DOHH2 (cell line): ENCODE results near the gene SAMD4A.

Experiments used
- H3F3A ChIP-seq: fragments of 200-600 bp; sonication (generic), shearing (Covaris generic); 2 replicates; pipeline ENCODE4 v1.6.0; 2016; ENCODE audit warnings: antibody characterized with exemption, mild to moderate bottlenecking; ENCODE audit not compliant: control insufficient read depth, insufficient read depth
- H3K27ac ChIP-seq: fragments of 200-600 bp; sonication (generic); 2 replicates; pipeline ENCODE4 v1.5.1; 2014; ENCODE audit warnings: low read depth, mild to moderate bottlenecking, low read length, moderate library complexity
- H3K27me3 ChIP-seq: fragments of 200-600 bp; sonication (generic); 2 replicates; pipeline ENCODE4 v1.6.1; 2014; ENCODE audit warnings: mild to moderate bottlenecking, low read length, mixed read lengths; ENCODE audit not compliant: control insufficient read depth
- H3K36me3 ChIP-seq: fragments of 200-600 bp; sonication (generic); 2 replicates; pipeline ENCODE4 v1.6.1; 2014; ENCODE audit warnings: mild to moderate bottlenecking, low read length, moderate library complexity, mixed read lengths; ENCODE audit not compliant: control insufficient read depth
- H3K4me1 ChIP-seq: fragments of 200-600 bp; sonication (generic); 2 replicates; pipeline ENCODE4 v1.6.1; 2014; ENCODE audit warnings: mild to moderate bottlenecking, low read length, mixed read lengths; ENCODE audit not compliant: control insufficient read depth
- H3K4me2 ChIP-seq: fragments of 200-600 bp; sonication (generic); 2 replicates; pipeline ENCODE4 v1.6.0; 2014; ENCODE audit warnings: mild to moderate bottlenecking, low read length, moderate library complexity
- H3K4me3 ChIP-seq: fragments of 200-600 bp; sonication (generic); 2 replicates; pipeline ENCODE4 v1.5.1; 2014; ENCODE audit warnings: mild to moderate bottlenecking, low read length, mixed read lengths
- H3K79me2 ChIP-seq: fragments of 200-600 bp; sonication (generic); 2 replicates; pipeline ENCODE4 v1.6.1; 2014; ENCODE audit warnings: mild to moderate bottlenecking, low read length, mixed read lengths; ENCODE audit not compliant: control insufficient read depth
- H3K9me2 ChIP-seq: fragments of 200-600 bp; sonication (generic); replicated peaks from 2 replicates; pipeline ENCODE4 v1.6.1; 2014; ENCODE audit warnings: mild to moderate bottlenecking, low read length, mixed read lengths; ENCODE audit not compliant: control insufficient read depth
- H3K9me3 ChIP-seq: fragments of 200-600 bp; sonication (generic); 2 replicates; pipeline ENCODE4 v1.6.1; 2014; ENCODE audit warnings: antibody characterized with exemption, low read length, mixed read lengths; ENCODE audit not compliant: control insufficient read depth, insufficient read depth
- H4K20me1 ChIP-seq: fragments of 200-600 bp; sonication (generic); 2 replicates; pipeline ENCODE4 v1.6.0; 2014; ENCODE audit warnings: low read depth, mild to moderate bottlenecking, antibody characterized with exemption, low read length, moderate library complexity; ENCODE audit not compliant: control insufficient read depth, insufficient read depth
- EZH2phosphoT487 ChIP-seq: fragments of 200-600 bp; sonication (generic); IDR thresholded peaks from 2 replicates; pipeline ENCODE4 v1.6.1; 2017; ENCODE audit warnings: borderline replicate concordance, mild to moderate bottlenecking, antibody characterized with exemption, low read length, moderate library complexity, mixed read lengths
- TF ChIP-seq, protein P1 (sequence below): fragments of 200-600 bp; sonication (generic); IDR thresholded peaks from one replicate; pipeline ENCODE4 v1.5.1; 2014; ENCODE audit warnings: antibody characterized with exemption, mild to moderate bottlenecking, low read depth, low read length; ENCODE audit not compliant: poor library complexity, severe bottlenecking

Gene SAMD4A

DNA sequence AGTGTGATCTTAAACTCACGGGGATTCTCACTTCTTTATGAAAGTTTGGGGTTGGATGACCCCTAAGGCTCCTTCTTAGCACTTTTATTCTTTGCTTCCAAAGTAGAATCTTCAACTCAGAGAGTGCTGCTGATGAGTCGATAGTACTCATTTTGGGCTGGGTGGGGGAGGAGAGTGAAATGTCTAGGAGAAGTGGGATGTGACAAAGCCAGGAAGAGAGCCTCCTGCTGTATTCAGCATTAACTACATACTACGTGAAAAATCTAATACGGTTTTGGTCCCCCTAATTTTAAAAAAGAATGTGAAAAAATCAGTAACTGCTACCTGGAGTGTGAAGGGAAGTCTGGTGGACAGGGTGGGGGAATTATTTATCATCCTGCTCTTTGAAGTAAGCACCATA is 148.3 kb downstream of the SAMD4A start:
- H3K79me2 ChIP-seq: no peaks in the 10 kb centered on the region
- no peaks in the 10 kb centered on the region for H3K36me3 ChIP-seq
- H3K27ac ChIP-seq: no peak overlapping the region
- H3K4me2 ChIP-seq: no peak overlapping the region
- no peaks in the 10 kb centered on the region for H4K20me1 ChIP-seq
- peaks cover 10% of the 10 kb centered on the region for H3K4me1 ChIP-seq
- H3K9me2 ChIP-seq: no peaks in the 10 kb centered on the region
- H3K4me3 ChIP-seq: no peak overlapping the region
- no peak for TF ChIP-seq EZH2phosphoT487
- TF ChIP-seq, protein P1, sequence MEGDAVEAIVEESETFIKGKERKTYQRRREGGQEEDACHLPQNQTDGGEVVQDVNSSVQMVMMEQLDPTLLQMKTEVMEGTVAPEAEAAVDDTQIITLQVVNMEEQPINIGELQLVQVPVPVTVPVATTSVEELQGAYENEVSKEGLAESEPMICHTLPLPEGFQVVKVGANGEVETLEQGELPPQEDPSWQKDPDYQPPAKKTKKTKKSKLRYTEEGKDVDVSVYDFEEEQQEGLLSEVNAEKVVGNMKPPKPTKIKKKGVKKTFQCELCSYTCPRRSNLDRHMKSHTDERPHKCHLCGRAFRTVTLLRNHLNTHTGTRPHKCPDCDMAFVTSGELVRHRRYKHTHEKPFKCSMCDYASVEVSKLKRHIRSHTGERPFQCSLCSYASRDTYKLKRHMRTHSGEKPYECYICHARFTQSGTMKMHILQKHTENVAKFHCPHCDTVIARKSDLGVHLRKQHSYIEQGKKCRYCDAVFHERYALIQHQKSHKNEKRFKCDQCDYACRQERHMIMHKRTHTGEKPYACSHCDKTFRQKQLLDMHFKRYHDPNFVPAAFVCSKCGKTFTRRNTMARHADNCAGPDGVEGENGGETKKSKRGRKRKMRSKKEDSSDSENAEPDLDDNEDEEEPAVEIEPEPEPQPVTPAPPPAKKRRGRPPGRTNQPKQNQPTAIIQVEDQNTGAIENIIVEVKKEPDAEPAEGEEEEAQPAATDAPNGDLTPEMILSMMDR: no peak
- H3F3A ChIP-seq: no peaks in the 10 kb centered on the region
- H3K27me3 ChIP-seq: peaks cover 2% of the 10 kb centered on the region; the same call in 1 of the 2 replicates
- H3K9me3 ChIP-seq: no peaks in the 10 kb centered on the region

DNA sequence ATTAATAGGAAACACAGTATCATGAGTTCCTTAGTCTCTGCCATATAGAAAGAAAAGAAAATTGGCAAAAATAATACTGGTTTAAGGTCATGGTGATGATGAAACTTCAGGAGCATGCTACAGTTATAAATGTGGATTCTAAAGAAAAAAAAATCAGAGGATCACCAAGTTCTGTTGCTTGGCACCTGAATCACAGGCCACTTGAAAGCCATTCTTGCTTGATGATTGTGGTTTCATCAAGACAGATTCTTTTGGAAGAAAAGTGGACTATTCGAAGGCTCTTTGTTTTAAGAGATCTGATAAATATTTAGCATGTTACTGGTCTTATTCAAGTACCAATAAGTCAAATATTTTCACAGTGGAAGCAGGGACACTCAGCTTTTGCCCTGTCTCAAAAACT is 148.9 kb downstream of the SAMD4A start:
- Histone ChIP-seq H3K27ac (no peak overlapping the region), H3K79me2 (no peaks in the 10 kb centered on the region), H3K9me2 (no peaks in the 10 kb centered on the region), H3K4me1 (peaks cover 10% of the 10 kb centered on the region), H3K27me3 (peaks cover 2% of the 10 kb centered on the region; the same call in 1 of the 2 replicates), H3K4me2 (no peak overlapping the region), H3K36me3 (no peaks in the 10 kb centered on the region), H3K4me3 (no peak overlapping the region), H4K20me1 (no peaks in the 10 kb centered on the region), H3F3A (no peaks in the 10 kb centered on the region), H3K9me3 (no peaks in the 10 kb centered on the region)
- TF ChIP-seq, protein P1: no peak
- no peak for TF ChIP-seq EZH2phosphoT487

DNA sequence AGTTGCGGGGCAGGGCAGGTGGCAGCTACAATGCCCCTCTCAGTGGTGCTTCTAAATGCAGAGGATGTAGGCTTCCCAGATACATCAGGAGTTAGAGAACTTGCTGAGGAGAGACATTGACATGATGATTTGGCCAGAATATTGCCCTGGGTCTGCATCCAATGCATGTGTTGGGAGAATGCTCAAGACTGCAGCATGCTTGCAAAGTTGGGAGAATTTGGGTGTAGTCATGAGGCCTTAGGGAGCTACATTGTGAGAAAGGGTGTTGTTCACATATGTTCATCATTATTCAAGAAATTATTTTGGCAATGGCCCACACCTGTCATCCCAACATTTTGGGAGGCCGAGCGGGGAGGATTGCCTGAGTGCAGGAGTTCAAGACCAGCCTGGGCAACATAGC is 149.9 kb downstream of the SAMD4A start:
- H3K9me3 ChIP-seq: no peaks in the 10 kb centered on the region
- H3K4me1 ChIP-seq: peaks cover 10% of the 10 kb centered on the region
- H3K4me2 ChIP-seq: no peak overlapping the region
- no peak overlapping the region for H3K27ac ChIP-seq
- no peaks in the 10 kb centered on the region for H4K20me1 ChIP-seq
- no peaks in the 10 kb centered on the region for H3K36me3 ChIP-seq
- peaks cover 2% of the 10 kb centered on the region; the same call in 1 of the 2 replicates for H3K27me3 ChIP-seq
- H3F3A ChIP-seq: no peaks in the 10 kb centered on the region
- H3K9me2 ChIP-seq: no peaks in the 10 kb centered on the region
- no peak overlapping the region for H3K4me3 ChIP-seq
- TF ChIP-seq EZH2phosphoT487: no peak
- TF ChIP-seq, protein P1: no peak
- no peaks in the 10 kb centered on the region for H3K79me2 ChIP-seq

DNA sequence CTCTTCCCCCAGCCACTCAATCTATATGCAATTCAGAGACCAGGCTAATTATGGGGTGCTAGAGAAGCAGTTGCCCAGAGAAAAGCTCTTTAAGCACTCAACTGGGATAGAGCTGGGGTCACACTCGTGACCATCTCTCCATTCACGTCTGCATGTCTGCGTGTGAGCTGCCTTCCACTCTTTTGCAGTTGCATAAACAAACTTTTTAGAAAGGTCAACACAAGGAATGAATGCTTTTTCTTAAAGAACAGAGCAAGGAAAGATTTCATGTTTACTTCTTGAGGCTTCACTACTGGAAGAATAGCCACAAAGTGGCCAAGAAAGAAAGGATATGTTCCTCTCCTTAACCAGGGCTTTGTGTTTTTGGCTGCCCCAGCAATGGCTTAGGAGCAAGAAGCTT is 151.1 kb downstream of the SAMD4A start:
- no peak for TF ChIP-seq EZH2phosphoT487
- TF ChIP-seq, protein P1: no peak
- H3K9me3 ChIP-seq: no peaks in the 10 kb centered on the region
- no peaks in the 10 kb centered on the region for H3K4me1 ChIP-seq
- H3K4me3 ChIP-seq: no peak overlapping the region
- H3F3A ChIP-seq: no peaks in the 10 kb centered on the region
- no peaks in the 10 kb centered on the region for H3K79me2 ChIP-seq
- no peaks in the 10 kb centered on the region for H3K9me2 ChIP-seq
- no peaks in the 10 kb centered on the region for H3K36me3 ChIP-seq
- peaks cover 2% of the 10 kb centered on the region; the same call in 1 of the 2 replicates for H3K27me3 ChIP-seq
- no peak overlapping the region for H3K4me2 ChIP-seq
- H4K20me1 ChIP-seq: no peaks in the 10 kb centered on the region
- no peak overlapping the region for H3K27ac ChIP-seq
